ENCODE measurements around the gene SLC16A11.
"Not testable (repeated sequence)": the region's sequence is repeated elsewhere in the genome, so short reads cannot be mapped to it uniquely, and the experiment has no call there.

Gene SLC16A11

GRCh38 chr17:7043497-7044198 is at the start of gene SLC16A11:
Gene SLC16A11 (minus strand): TSS chr17:7044092. CDS start chr17:7043513, 579 bp downstream.
- DNase-seq: peak; percentile 72 to 94

- DNase-seq: not testable (repeated sequence)
Measured at GRCh38 chr17:7091311-7092005, 47.6 kb upstream of the SLC16A11 start.

- DNase-seq: not testable (repeated sequence)
Measured at GRCh38 chr17:7089570-7089969, 45.7 kb upstream of the SLC16A11 start.

GRCh38 chr17:7088442-7088841 is 44.5 kb upstream of the SLC16A11 start:
- not testable (repeated sequence) for DNase-seq

GRCh38 chr17:7084088-7084487 is 40.2 kb upstream of the SLC16A11 start:
- no peak for DNase-seq

GRCh38 chr17:7083592-7083991 is 39.7 kb upstream of the SLC16A11 start:
- no peak for DNase-seq

GRCh38 chr17:7081341-7082062 is 37.6 kb upstream of the SLC16A11 start:
- no peak for DNase-seq

- DNase-seq: no peak
Measured at GRCh38 chr17:7080456-7081041, 36.7 kb upstream of the SLC16A11 start.

GRCh38 chr17:7079581-7080455 is 35.9 kb upstream of the SLC16A11 start, which contains the start of gene CLEC10A:
Gene CLEC10A (minus strand): TSS chr17:7080251. CDS start chr17:7078812, 1,439 bp downstream.
- DNase-seq: no peak

- DNase-seq: no peak
Measured at GRCh38 chr17:7078711-7079110, 34.8 kb upstream of the SLC16A11 start.

- DNase-seq: no peak
Measured at GRCh38 chr17:7077911-7078546, 34.1 kb upstream of the SLC16A11 start.

- DNase-seq: no peak
Measured at GRCh38 chr17:7074931-7075330, 31.0 kb upstream of the SLC16A11 start.

GRCh38 chr17:7072406-7072805 is 28.5 kb upstream of the SLC16A11 start:
- DNase-seq: no peak

- DNase-seq: no peak
Measured at GRCh38 chr17:7070712-7071111, 26.8 kb upstream of the SLC16A11 start.

- DNase-seq: no peak
Measured at GRCh38 chr17:7068268-7068667, 24.4 kb upstream of the SLC16A11 start.

GRCh38 chr17:7067198-7067597 is 23.3 kb upstream of the SLC16A11 start:
- DNase-seq: no peak

GRCh38 chr17:7064261-7064660 is 20.4 kb upstream of the SLC16A11 start:
- no peak for DNase-seq

- no peak for DNase-seq
Measured at GRCh38 chr17:7063518-7064094, 19.7 kb upstream of the SLC16A11 start.

GRCh38 chr17:7060165-7060891 is 16.4 kb upstream of the SLC16A11 start:
- no peak for DNase-seq

- DNase-seq: no peak
Measured at GRCh38 chr17:7058831-7059447, 15.0 kb upstream of the SLC16A11 start.

All from NCI-H526 (cell line).